ENCODE measurements around the gene TNFRSF8. TPM values are rescaled to one million over a fixed set of nuclear protein-coding genes. Genes with fewer than 3 reads are reported as not detected.
A peak's percentile ranks its signal among the peaks of the same experiment; 100 is the strongest.

The TNFRSF8 gene
- total and polyA plus RNA-seq, 9 of the 15 experiments (the other 6 are each of a cell fraction or from before 2014, with no cell fraction given) = 3.5 to 38.4 (median 17.1) TPM

GRCh38 chr1:12153181-12153785 is 90.2 kb downstream of the TNFRSF8 start (continued):
- TF ChIP-seq, protein P1, sequence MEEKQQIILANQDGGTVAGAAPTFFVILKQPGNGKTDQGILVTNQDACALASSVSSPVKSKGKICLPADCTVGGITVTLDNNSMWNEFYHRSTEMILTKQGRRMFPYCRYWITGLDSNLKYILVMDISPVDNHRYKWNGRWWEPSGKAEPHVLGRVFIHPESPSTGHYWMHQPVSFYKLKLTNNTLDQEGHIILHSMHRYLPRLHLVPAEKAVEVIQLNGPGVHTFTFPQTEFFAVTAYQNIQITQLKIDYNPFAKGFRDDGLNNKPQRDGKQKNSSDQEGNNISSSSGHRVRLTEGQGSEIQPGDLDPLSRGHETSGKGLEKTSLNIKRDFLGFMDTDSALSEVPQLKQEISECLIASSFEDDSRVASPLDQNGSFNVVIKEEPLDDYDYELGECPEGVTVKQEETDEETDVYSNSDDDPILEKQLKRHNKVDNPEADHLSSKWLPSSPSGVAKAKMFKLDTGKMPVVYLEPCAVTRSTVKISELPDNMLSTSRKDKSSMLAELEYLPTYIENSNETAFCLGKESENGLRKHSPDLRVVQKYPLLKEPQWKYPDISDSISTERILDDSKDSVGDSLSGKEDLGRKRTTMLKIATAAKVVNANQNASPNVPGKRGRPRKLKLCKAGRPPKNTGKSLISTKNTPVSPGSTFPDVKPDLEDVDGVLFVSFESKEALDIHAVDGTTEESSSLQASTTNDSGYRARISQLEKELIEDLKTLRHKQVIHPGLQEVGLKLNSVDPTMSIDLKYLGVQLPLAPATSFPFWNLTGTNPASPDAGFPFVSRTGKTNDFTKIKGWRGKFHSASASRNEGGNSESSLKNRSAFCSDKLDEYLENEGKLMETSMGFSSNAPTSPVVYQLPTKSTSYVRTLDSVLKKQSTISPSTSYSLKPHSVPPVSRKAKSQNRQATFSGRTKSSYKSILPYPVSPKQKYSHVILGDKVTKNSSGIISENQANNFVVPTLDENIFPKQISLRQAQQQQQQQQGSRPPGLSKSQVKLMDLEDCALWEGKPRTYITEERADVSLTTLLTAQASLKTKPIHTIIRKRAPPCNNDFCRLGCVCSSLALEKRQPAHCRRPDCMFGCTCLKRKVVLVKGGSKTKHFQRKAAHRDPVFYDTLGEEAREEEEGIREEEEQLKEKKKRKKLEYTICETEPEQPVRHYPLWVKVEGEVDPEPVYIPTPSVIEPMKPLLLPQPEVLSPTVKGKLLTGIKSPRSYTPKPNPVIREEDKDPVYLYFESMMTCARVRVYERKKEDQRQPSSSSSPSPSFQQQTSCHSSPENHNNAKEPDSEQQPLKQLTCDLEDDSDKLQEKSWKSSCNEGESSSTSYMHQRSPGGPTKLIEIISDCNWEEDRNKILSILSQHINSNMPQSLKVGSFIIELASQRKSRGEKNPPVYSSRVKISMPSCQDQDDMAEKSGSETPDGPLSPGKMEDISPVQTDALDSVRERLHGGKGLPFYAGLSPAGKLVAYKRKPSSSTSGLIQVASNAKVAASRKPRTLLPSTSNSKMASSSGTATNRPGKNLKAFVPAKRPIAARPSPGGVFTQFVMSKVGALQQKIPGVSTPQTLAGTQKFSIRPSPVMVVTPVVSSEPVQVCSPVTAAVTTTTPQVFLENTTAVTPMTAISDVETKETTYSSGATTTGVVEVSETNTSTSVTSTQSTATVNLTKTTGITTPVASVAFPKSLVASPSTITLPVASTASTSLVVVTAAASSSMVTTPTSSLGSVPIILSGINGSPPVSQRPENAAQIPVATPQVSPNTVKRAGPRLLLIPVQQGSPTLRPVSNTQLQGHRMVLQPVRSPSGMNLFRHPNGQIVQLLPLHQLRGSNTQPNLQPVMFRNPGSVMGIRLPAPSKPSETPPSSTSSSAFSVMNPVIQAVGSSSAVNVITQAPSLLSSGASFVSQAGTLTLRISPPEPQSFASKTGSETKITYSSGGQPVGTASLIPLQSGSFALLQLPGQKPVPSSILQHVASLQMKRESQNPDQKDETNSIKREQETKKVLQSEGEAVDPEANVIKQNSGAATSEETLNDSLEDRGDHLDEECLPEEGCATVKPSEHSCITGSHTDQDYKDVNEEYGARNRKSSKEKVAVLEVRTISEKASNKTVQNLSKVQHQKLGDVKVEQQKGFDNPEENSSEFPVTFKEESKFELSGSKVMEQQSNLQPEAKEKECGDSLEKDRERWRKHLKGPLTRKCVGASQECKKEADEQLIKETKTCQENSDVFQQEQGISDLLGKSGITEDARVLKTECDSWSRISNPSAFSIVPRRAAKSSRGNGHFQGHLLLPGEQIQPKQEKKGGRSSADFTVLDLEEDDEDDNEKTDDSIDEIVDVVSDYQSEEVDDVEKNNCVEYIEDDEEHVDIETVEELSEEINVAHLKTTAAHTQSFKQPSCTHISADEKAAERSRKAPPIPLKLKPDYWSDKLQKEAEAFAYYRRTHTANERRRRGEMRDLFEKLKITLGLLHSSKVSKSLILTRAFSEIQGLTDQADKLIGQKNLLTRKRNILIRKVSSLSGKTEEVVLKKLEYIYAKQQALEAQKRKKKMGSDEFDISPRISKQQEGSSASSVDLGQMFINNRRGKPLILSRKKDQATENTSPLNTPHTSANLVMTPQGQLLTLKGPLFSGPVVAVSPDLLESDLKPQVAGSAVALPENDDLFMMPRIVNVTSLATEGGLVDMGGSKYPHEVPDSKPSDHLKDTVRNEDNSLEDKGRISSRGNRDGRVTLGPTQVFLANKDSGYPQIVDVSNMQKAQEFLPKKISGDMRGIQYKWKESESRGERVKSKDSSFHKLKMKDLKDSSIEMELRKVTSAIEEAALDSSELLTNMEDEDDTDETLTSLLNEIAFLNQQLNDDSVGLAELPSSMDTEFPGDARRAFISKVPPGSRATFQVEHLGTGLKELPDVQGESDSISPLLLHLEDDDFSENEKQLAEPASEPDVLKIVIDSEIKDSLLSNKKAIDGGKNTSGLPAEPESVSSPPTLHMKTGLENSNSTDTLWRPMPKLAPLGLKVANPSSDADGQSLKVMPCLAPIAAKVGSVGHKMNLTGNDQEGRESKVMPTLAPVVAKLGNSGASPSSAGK (IDR thresholded peaks at IDR 0.05) = peak; percentile 41
- TF ChIP-seq DNMT1 (IDR thresholded peaks at IDR 0.05) = no peak
- TF ChIP-seq ATF1 (CRISPR knock-in tag; IDR thresholded peaks at IDR 0.05) = no peak
- TF ChIP-seq ATF1 (tag; IDR thresholded peaks at IDR 0.05) = peak; percentile 37
